Naive thymus-derived CD4-positive, alpha-beta T cell (primary cell): ENCODE measurements around the gene B3GNT4. TPM values are rescaled to one million over a fixed set of nuclear protein-coding genes. Genes with fewer than 3 reads are reported as not detected.

ENCODE experiments used
- ATAC-seq: fragments of 150-1000 bp; cut with Tn5 transposase; 2 replicates; pipeline ENCODE4 v1.10.0; 2021; ENCODE audit warnings: mild to moderate bottlenecking, moderate library complexity
- CTCF ChIA-PET: fragments of 350-600 bp; sonication (Branson Sonifier 250); formaldehyde crosslinking; loops from one replicate; lab custom pipeline; 2021; ENCODE audit warnings: antibody characterized with exemption; lab: Charles Lee
- POLR2A ChIA-PET: fragments of 350-600 bp; sonication (Branson Sonifier 250); formaldehyde crosslinking; loops from one replicate; lab custom pipeline; 2021; ENCODE audit warnings: antibody characterized with exemption, inconsistent platforms; lab: Charles Lee
- DNase-seq, 9 donors: peaks; one replicate each; pipeline versions ENCODE4 v3.0.0 to v3.0.0-alpha.2; 2020 to 2022; ENCODE audit warnings: mixed read lengths in 1 of 9
- H3K27ac ChIP-seq: one replicate; pipeline ENCODE4 v1.7.0; 2013; ENCODE audit warnings: mild to moderate bottlenecking, low read depth, low read length, moderate library complexity
- H3K27me3 ChIP-seq, 2 donors: one replicate each; pipeline ENCODE4 v1.7.0; 2013; ENCODE audit warnings: low read length in 2 of 2, mild to moderate bottlenecking in 2 of 2, moderate library complexity in 2 of 2; ENCODE audit not compliant: control insufficient read depth in 2 of 2, insufficient read depth in 2 of 2
- H3K36me3 ChIP-seq, 3 experiments: 1 replicate in 2 of 3; 2 replicates in 1 of 3; pipeline ENCODE4 v1.7.0; 2013; ENCODE audit warnings: low read length in 3 of 3, mild to moderate bottlenecking in 3 of 3, moderate library complexity in 1 of 3; ENCODE audit not compliant: insufficient read depth in 3 of 3, control insufficient read depth in 2 of 3
- H3K4me1 ChIP-seq, 2 donors: one replicate each; pipeline ENCODE4 v1.7.0; 2013; ENCODE audit warnings: low read length in 2 of 2, mild to moderate bottlenecking in 2 of 2, moderate library complexity in 1 of 2; ENCODE audit not compliant: control insufficient read depth in 2 of 2, insufficient read depth in 2 of 2
- H3K4me3 ChIP-seq: 2 replicates; pipeline ENCODE4 v1.7.0; 2013; ENCODE audit warnings: mild to moderate bottlenecking, low read length
- H3K9me3 ChIP-seq, 3 experiments: 1 replicate in 2 of 3; 2 replicates in 1 of 3; pipeline ENCODE4 v1.7.0; 2013; ENCODE audit warnings: low read length in 3 of 3; ENCODE audit not compliant: control insufficient read depth in 2 of 3
- H3K27ac Mint-ChIP-seq, 9 donors: one replicate each; pipeline ENCODE4 v1.8.0; 2020 to 2022; ENCODE audit warnings: mixed read lengths in 9 of 9, mild to moderate bottlenecking in 8 of 9, moderate library complexity in 5 of 9, inconsistent platforms in 2 of 9
- H3K27me3 Mint-ChIP-seq, 5 donors: one replicate each; pipeline ENCODE4 v1.8.0; 2021 to 2022; ENCODE audit warnings: mixed read lengths in 5 of 5, mild to moderate bottlenecking in 1 of 5
- H3K36me3 Mint-ChIP-seq, 5 donors: one replicate each; pipeline ENCODE4 v1.8.0; 2020 to 2022; ENCODE audit warnings: mixed read lengths in 5 of 5, mild to moderate bottlenecking in 3 of 5, inconsistent platforms in 1 of 5
- H3K4me1 Mint-ChIP-seq, 7 donors: one replicate each; pipeline ENCODE4 v1.8.0; 2020 to 2022; ENCODE audit warnings: mixed read lengths in 7 of 7, mild to moderate bottlenecking in 3 of 7, inconsistent platforms in 1 of 7
- H3K4me3 Mint-ChIP-seq, 10 donors: one replicate each; pipeline ENCODE4 v1.8.0; 2020 to 2022; ENCODE audit warnings: mild to moderate bottlenecking in 10 of 10, mixed read lengths in 10 of 10, moderate library complexity in 6 of 10, inconsistent platforms in 2 of 10
- H3K9me3 Mint-ChIP-seq, 11 donors: one replicate each; pipeline ENCODE4 v1.8.0; 2020 to 2022; ENCODE audit warnings: mixed read lengths in 11 of 11, mild to moderate bottlenecking in 4 of 11, inconsistent platforms in 1 of 11, moderate library complexity in 1 of 11
- intact Hi-C, 2 donors: fragments of 100-400 bp; cut with micrococcal nuclease; formaldehyde crosslinking; loops; one replicate each; pipeline ENCODE4 v1.15.1; 2023
- polyA plus RNA-seq, 2 donors: library from polyadenylated mRNA; unstranded; fragments of 300-500 nt; fragmentation: Illumina TruSeq; gene quantifications; one replicate each; pipeline ENCODE4 v1.2.3, GENCODE V29; 2021
- total RNA-seq, 6 experiments: library from RNA in 5 of 6; stranded (reverse) in 5 of 6; gene quantifications; 1 replicate in 5 of 6; 2 replicates in 1 of 6; pipeline ENCODE4 v1.2.3 and lab custom pipeline; 2021 to 2026

Gene B3GNT4
- total and polyA plus RNA-seq, 7 experiments from 2014 or later = 0.15 to 1.1 (median 0.54) TPM; not detected in 2

GRCh38 chr12:122238861-122239260 is 35.4 kb downstream of the B3GNT4 start:
- no peak for ATAC-seq
- Histone ChIP-seq H3K4me3 (no peak overlapping the region), H3K9me3 (no peaks in the 10 kb centered on the region), H3K4me1 (peaks cover 6 to 21% of the 10 kb centered on the region in 2 donors), H3K27ac (no peak overlapping the region), H3K27me3 (no peaks in the 10 kb centered on the region), H3K36me3 (peaks cover 14 to 65% (median 23%) of the 10 kb centered on the region in 3 experiments)
- peak overlapping the region in 1 of 9 donors; percentile 22 for H3K27ac Mint-ChIP-seq
- H3K36me3 Mint-ChIP-seq = peaks cover 4 to 48% (median 21%) of the 10 kb centered on the region in 5 donors
- intact Hi-C loops = no loop called here
- H3K4me3 Mint-ChIP-seq = no peak overlapping the region
- peaks cover 0 to 12% (median 9%) of the 10 kb centered on the region in 7 donors for H3K4me1 Mint-ChIP-seq
- DNase-seq = no peak
- CTCF ChIA-PET = no interaction called here
- H3K9me3 Mint-ChIP-seq = no peaks in the 10 kb centered on the region
- POLR2A ChIA-PET = interaction anchor here (0.6 to 1.7 kb wide), 2 partner anchors 13 to 1206 kb away, joined by 3 to 8 read pairs; partner anchors contain the start of gene DIABLO
- no peaks in the 10 kb centered on the region for H3K27me3 Mint-ChIP-seq

GRCh38 chr12:122243965-122244364 is 40.5 kb downstream of the B3GNT4 start:
- H3K4me3 ChIP-seq = peak overlapping the region; percentile 50
- peak overlapping the region; percentile 58 for H3K27ac ChIP-seq
- ATAC-seq = peak; percentile 46

GRCh38 chr12:122244565-122245371 is 41.3 kb downstream of the B3GNT4 start:
- peak overlapping the region; percentile 71 to 94 (median 90) for H3K27ac Mint-ChIP-seq
- H3K27me3 ChIP-seq = no peaks in the 10 kb centered on the region
- H3K9me3 ChIP-seq = no peaks in the 10 kb centered on the region
- H3K4me3 Mint-ChIP-seq = peak overlapping the region; percentile 76 to 87 (median 82)
- ChIA-PET CTCF (interaction anchor here (0.6 to 1.1 kb wide), 4 partner anchors 17 to 23 kb away, joined by 3 to 4 read pairs (median 3); partner anchors contain the start of gene VPS33A), POLR2A (interaction anchor here (0.6 to 3.2 kb wide), 11 partner anchors 11 to 1788 kb away, joined by 3 to 29 read pairs (median 4); partner anchors contain the start of genes DIABLO, KNTC1, PSMD9 and RSRC2)
- H3K27me3 Mint-ChIP-seq = no peaks in the 10 kb centered on the region
- peak; percentile 80 for ATAC-seq
- peaks cover 4 to 33% (median 12%) of the 10 kb centered on the region in 5 donors for H3K36me3 Mint-ChIP-seq
- H3K9me3 Mint-ChIP-seq = no peaks in the 10 kb centered on the region
- H3K4me1 ChIP-seq = peaks cover 19 to 26% of the 10 kb centered on the region in 2 donors
- peaks cover 0 to 45% (median 7%) of the 10 kb centered on the region in 3 experiments for H3K36me3 ChIP-seq
- H3K4me1 Mint-ChIP-seq = peaks cover 8 to 31% (median 27%) of the 10 kb centered on the region in 7 donors
- intact Hi-C loops = loop anchor here (1.0 to 2.0 kb wide), 3 partner anchors 18 to 22 kb away; partner anchors contain the start of genes DIABLO (in 2 of the 2) and VPS33A (in 2 of the 2)
- peak overlapping the region; percentile 50 for H3K4me3 ChIP-seq
- DNase-seq = peak in 7 of 9 donors; percentile 18 to 59 (median 43)
- H3K27ac ChIP-seq = peak overlapping the region; percentile 58

More at GRCh38 chr12:122243965-122244364, 40.5 kb downstream of the B3GNT4 start:
- Mint-ChIP-seq H3K27me3 (no peaks in the 10 kb centered on the region), H3K4me1 (peaks cover 8 to 31% (median 27%) of the 10 kb centered on the region in 7 donors), H3K27ac (peak overlapping the region; percentile 71 to 94 (median 90)), H3K9me3 (no peaks in the 10 kb centered on the region), H3K36me3 (peaks cover 3 to 30% (median 12%) of the 10 kb centered on the region in 5 donors), H3K4me3 (peak overlapping the region; percentile 76 to 87 (median 82))
- H3K4me1 ChIP-seq = peaks cover 19 to 28% of the 10 kb centered on the region in 2 donors
- no peak for DNase-seq
- ChIA-PET CTCF (interaction anchor here (0.6 to 1.1 kb wide), 3 partner anchors 18 to 551 kb away, joined by 3 to 4 read pairs (median 3); partner anchors contain the start of gene VPS33A), POLR2A (interaction anchor here (0.7 to 3.2 kb wide), 7 partner anchors 10 to 645 kb away, joined by 3 to 29 read pairs (median 6); partner anchors contain the start of genes DIABLO, PSMD9 and VPS33A)
- no peaks in the 10 kb centered on the region for H3K9me3 ChIP-seq
- H3K36me3 ChIP-seq = peaks cover under 1 to 39% (median 2%) of the 10 kb centered on the region in 3 experiments
- no peaks in the 10 kb centered on the region for H3K27me3 ChIP-seq
- intact Hi-C loops = loop anchor here (1.0 to 2.0 kb wide), 3 partner anchors 18 to 23 kb away; partner anchors contain the start of genes DIABLO (in 2 of the 2) and VPS33A (in 2 of the 2)

GRCh38 chr12:122245553-122245952 is 42.0 kb downstream of the B3GNT4 start:
- no peak for ATAC-seq
- no peak for DNase-seq
- H3K9me3 Mint-ChIP-seq = no peaks in the 10 kb centered on the region
- Histone ChIP-seq H3K9me3 (no peaks in the 10 kb centered on the region), H3K4me3 (peak overlapping the region; percentile 50), H3K4me1 (peaks cover 19 to 24% of the 10 kb centered on the region in 2 donors), H3K27ac (peak overlapping the region; percentile 58), H3K36me3 (peaks cover 0 to 45% (median 8%) of the 10 kb centered on the region in 3 experiments), H3K27me3 (no peaks in the 10 kb centered on the region)
- peak overlapping the region in 7 of 9 donors; percentile 26 to 94 (median 76) for H3K27ac Mint-ChIP-seq
- ChIA-PET POLR2A (interaction anchor here (0.7 to 3.2 kb wide), 5 partner anchors 19 to 1789 kb away, joined by 3 to 29 read pairs (median 4); partner anchors contain the start of genes DIABLO, KNTC1, RSRC2 and VPS33A), CTCF (interaction anchor here (0.7 kb wide), 1 partner anchor 27 kb away, joined by 3 read pairs; no protein-coding TSS in a partner anchor)
- intact Hi-C loops = loop anchor here in 1 of 2 donors (2.0 kb wide), 1 partner anchor 21 kb away; the partner anchor contains the start of gene VPS33A
- no peaks in the 10 kb centered on the region for H3K27me3 Mint-ChIP-seq
- peaks cover 8 to 34% (median 13%) of the 10 kb centered on the region in 5 donors for H3K36me3 Mint-ChIP-seq
- peaks cover 8 to 30% (median 26%) of the 10 kb centered on the region in 7 donors for H3K4me1 Mint-ChIP-seq
- H3K4me3 Mint-ChIP-seq = peak overlapping the region in 6 of 10 donors; percentile 34 to 86 (median 80)

GRCh38 chr12:122250047-122250446 is 46.5 kb downstream of the B3GNT4 start:
- no peaks in the 10 kb centered on the region for H3K27me3 Mint-ChIP-seq
- no peak overlapping the region for H3K4me3 Mint-ChIP-seq
- intact Hi-C loops = no loop called here
- CTCF ChIA-PET = no interaction called here
- Histone ChIP-seq H3K27ac (no peak overlapping the region), H3K9me3 (no peaks in the 10 kb centered on the region), H3K27me3 (no peaks in the 10 kb centered on the region), H3K4me1 (peaks cover 6 to 7% of the 10 kb centered on the region in 2 donors), H3K36me3 (peaks cover 5 to 44% (median 8%) of the 10 kb centered on the region in 3 experiments), H3K4me3 (no peak overlapping the region)
- H3K36me3 Mint-ChIP-seq = peaks cover 6 to 37% (median 13%) of the 10 kb centered on the region in 5 donors
- POLR2A ChIA-PET = no interaction called here
- peaks cover 3 to 19% (median 13%) of the 10 kb centered on the region in 7 donors for H3K4me1 Mint-ChIP-seq
- no peaks in the 10 kb centered on the region for H3K9me3 Mint-ChIP-seq
- DNase-seq (no peak), ATAC-seq (no peak)
- peak overlapping the region in 1 of 9 donors; percentile 29 for H3K27ac Mint-ChIP-seq

- DNase-seq (no peak), ATAC-seq (no peak)
- no peaks in the 10 kb centered on the region for H3K27me3 Mint-ChIP-seq
- CTCF ChIA-PET = no interaction called here
- peaks cover 5 to 48% (median 8%) of the 10 kb centered on the region in 3 experiments for H3K36me3 ChIP-seq
- no peak overlapping the region for H3K27ac ChIP-seq
- H3K27ac Mint-ChIP-seq = no peak overlapping the region
- no peaks in the 10 kb centered on the region for H3K27me3 ChIP-seq
- H3K9me3 ChIP-seq = no peaks in the 10 kb centered on the region
- peaks cover 6 to 39% (median 13%) of the 10 kb centered on the region in 5 donors for H3K36me3 Mint-ChIP-seq
- intact Hi-C loops = no loop called here
- POLR2A ChIA-PET = no interaction called here
- peaks cover 3 to 19% (median 14%) of the 10 kb centered on the region in 7 donors for H3K4me1 Mint-ChIP-seq
- no peak overlapping the region for H3K4me3 ChIP-seq
- no peaks in the 10 kb centered on the region for H3K9me3 Mint-ChIP-seq
- no peak overlapping the region for H3K4me3 Mint-ChIP-seq
- H3K4me1 ChIP-seq = peaks cover 4 to 5% of the 10 kb centered on the region in 2 donors
Measured at GRCh38 chr12:122250536-122250935, 47.0 kb downstream of the B3GNT4 start.
